ENCODE measurements around the gene SLC16A8.

Gene SLC16A8

DNA sequence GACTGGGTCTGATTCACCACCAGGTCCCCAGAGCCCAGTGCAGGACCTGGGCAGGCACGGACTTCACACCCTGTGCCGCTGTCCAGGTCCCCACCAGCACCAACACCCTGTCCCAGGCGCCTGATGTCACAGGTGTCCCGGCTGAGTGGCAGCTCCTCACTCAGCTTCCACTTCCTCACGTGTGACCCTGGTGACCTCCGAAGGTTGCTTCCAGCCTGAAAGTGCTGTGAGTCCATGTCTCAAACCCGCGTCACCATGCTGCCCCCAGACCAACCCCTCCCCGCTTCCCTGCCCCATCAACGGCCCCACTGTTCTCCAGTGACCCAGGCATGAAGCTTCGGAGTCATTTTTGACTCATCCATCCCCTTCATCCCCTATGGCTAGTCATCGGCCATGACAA is 52.5 kb downstream of the SLC16A8 start:
- H2AFZ ChIP-seq (ENCODE audit: low read length), result no peak overlapping the region
- H3K9ac ChIP-seq (ENCODE audit: low read length), result no peak overlapping the region

DNA sequence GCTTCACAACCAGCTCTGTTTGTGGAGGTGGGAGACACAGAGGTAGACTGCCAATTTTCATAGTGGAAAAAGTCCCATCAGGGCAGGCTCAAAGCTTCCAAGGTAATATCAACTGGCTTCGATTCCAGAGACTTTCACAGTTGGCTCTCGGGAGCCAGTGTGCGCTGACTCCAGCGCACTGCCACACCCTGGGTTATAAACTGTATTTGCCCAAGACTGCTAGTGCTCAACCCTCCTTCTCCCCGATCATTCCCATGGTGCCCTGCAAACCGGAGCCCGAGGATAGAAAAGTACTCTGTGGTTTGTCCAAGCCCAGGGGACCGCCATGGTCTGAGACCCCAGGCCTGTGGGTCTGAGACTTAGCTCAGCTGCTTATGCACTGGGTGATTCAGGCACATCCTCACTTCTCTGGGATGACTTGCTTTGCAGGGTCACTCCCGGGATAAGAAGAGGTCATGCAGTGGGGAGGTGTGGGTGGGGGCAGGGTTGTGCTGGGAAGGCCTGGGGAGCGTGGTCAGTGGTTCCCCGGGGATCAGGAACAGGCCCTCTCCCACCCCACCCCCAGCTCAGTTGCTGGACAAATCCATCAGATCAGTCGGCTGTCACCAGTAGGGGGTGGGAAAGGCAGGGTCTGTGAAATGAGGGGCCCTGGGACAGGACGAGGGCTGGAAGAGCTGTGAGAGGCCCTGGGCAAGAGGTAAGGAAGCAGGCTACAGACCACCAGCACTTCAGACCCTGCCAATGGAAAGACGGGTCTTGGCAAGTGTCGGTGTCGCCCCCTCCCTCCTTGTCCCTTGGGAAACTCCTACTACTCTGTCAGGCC is 53.5 kb downstream of the SLC16A8 start:
- no peaks in the 10 kb centered on the region for H3F3A ChIP-seq (ENCODE audit: insufficient read depth, low read length)
- no peaks in the 10 kb centered on the region for H3K9me3 ChIP-seq (replicated peaks; ENCODE audit: insufficient read depth, low read length)
- no peak overlapping the region for H2AFZ ChIP-seq (ENCODE audit: low read length)
- no peaks in the 10 kb centered on the region for H3K4me1 ChIP-seq (ENCODE audit: low read length)
- H3K27me3 ChIP-seq (replicated peaks; ENCODE audit: insufficient read depth, low read length), result no peaks in the 10 kb centered on the region
- H4K20me1 ChIP-seq (ENCODE audit: insufficient read depth, low read length), result no peaks in the 10 kb centered on the region
- DNase-seq, result no peak
- no peak overlapping the region for H3K27ac ChIP-seq (ENCODE audit: low read length)
- H3K9ac ChIP-seq (ENCODE audit: low read length), result no peak overlapping the region
- H3K79me2 ChIP-seq (ENCODE audit: low read length), result no peaks in the 10 kb centered on the region
- H3K4me3 ChIP-seq (ENCODE audit: low read length), result no peak overlapping the region
- H3K9me2 ChIP-seq (replicated peaks; ENCODE audit: insufficient read depth, low read length), result no peaks in the 10 kb centered on the region
- no peak for TF ChIP-seq EZH2phosphoT487 (IDR thresholded peaks at IDR 0.05; ENCODE audit: low read length)
- no peak for TF ChIP-seq EZH2 (optimal IDR thresholded peaks at IDR 0.05; ENCODE audit: low read depth, low read length)
- TF ChIP-seq, protein P1, sequence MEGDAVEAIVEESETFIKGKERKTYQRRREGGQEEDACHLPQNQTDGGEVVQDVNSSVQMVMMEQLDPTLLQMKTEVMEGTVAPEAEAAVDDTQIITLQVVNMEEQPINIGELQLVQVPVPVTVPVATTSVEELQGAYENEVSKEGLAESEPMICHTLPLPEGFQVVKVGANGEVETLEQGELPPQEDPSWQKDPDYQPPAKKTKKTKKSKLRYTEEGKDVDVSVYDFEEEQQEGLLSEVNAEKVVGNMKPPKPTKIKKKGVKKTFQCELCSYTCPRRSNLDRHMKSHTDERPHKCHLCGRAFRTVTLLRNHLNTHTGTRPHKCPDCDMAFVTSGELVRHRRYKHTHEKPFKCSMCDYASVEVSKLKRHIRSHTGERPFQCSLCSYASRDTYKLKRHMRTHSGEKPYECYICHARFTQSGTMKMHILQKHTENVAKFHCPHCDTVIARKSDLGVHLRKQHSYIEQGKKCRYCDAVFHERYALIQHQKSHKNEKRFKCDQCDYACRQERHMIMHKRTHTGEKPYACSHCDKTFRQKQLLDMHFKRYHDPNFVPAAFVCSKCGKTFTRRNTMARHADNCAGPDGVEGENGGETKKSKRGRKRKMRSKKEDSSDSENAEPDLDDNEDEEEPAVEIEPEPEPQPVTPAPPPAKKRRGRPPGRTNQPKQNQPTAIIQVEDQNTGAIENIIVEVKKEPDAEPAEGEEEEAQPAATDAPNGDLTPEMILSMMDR (IDR thresholded peaks at IDR 0.05; ENCODE audit: low read length), result no peak
- H3K36me3 ChIP-seq (replicated peaks; ENCODE audit: insufficient read depth, low read length), result no peaks in the 10 kb centered on the region
- no peak overlapping the region for H3K4me2 ChIP-seq (ENCODE audit: low read depth, low read length)

More for the DNA sequence above, 52.5 kb downstream of the SLC16A8 start:
- no peaks in the 10 kb centered on the region for H3K27me3 ChIP-seq (replicated peaks; ENCODE audit: insufficient read depth, low read length)
- H3F3A ChIP-seq (ENCODE audit: insufficient read depth, low read length), result no peaks in the 10 kb centered on the region
- no peak overlapping the region for H3K4me3 ChIP-seq (ENCODE audit: low read length)
- H3K79me2 ChIP-seq (ENCODE audit: low read length), result no peaks in the 10 kb centered on the region
- no peaks in the 10 kb centered on the region for H3K4me1 ChIP-seq (ENCODE audit: low read length)
- no peaks in the 10 kb centered on the region for H3K36me3 ChIP-seq (replicated peaks; ENCODE audit: insufficient read depth, low read length)
- DNase-seq, result no peak
- H3K9me3 ChIP-seq (replicated peaks; ENCODE audit: insufficient read depth, low read length), result no peaks in the 10 kb centered on the region
- no peak overlapping the region for H3K4me2 ChIP-seq (ENCODE audit: low read depth, low read length)
- H4K20me1 ChIP-seq (ENCODE audit: insufficient read depth, low read length), result no peaks in the 10 kb centered on the region
- TF ChIP-seq, protein P1 (IDR thresholded peaks at IDR 0.05; ENCODE audit: low read length), result no peak
- TF ChIP-seq EZH2 (optimal IDR thresholded peaks at IDR 0.05; ENCODE audit: low read depth, low read length) (no peak), EZH2phosphoT487 (IDR thresholded peaks at IDR 0.05; ENCODE audit: low read length) (no peak)
- no peaks in the 10 kb centered on the region for H3K9me2 ChIP-seq (replicated peaks; ENCODE audit: insufficient read depth, low read length)
- H3K27ac ChIP-seq (ENCODE audit: low read length), result no peak overlapping the region

DNA sequence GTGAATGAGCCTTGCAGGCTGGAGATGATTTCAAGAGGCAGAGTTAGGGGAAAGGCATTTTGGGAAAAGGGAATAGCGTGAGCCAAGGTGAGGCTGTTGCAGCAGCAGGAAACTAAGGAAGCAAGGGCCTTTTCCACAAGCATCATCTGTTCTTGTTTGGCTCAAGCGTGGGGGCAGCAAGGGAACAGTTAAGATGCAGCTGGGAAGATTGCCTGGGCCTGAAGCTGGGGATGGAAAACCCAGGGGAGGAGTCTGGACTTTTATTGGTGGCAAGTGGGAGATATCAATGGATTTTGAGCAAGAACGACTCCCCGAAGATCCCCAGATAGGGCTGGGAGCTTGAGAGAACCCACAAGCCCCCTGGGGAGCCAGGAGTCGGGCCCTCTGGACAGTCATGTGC is 54.1 kb downstream of the SLC16A8 start:
- Histone ChIP-seq H3K27ac (ENCODE audit: low read length) (no peak overlapping the region), H3K9ac (ENCODE audit: low read length) (no peak overlapping the region), H3K27me3 (replicated peaks; ENCODE audit: insufficient read depth, low read length) (no peaks in the 10 kb centered on the region), H3K79me2 (ENCODE audit: low read length) (no peaks in the 10 kb centered on the region), H3F3A (ENCODE audit: insufficient read depth, low read length) (no peaks in the 10 kb centered on the region), H3K4me3 (ENCODE audit: low read length) (no peak overlapping the region), H3K9me2 (replicated peaks; ENCODE audit: insufficient read depth, low read length) (no peaks in the 10 kb centered on the region), H3K4me2 (ENCODE audit: low read depth, low read length) (no peak overlapping the region), H4K20me1 (ENCODE audit: insufficient read depth, low read length) (no peaks in the 10 kb centered on the region), H3K9me3 (replicated peaks; ENCODE audit: insufficient read depth, low read length) (no peaks in the 10 kb centered on the region), H3K36me3 (replicated peaks; ENCODE audit: insufficient read depth, low read length) (no peaks in the 10 kb centered on the region), H2AFZ (ENCODE audit: low read length) (no peak overlapping the region), H3K4me1 (ENCODE audit: low read length) (no peaks in the 10 kb centered on the region)
- TF ChIP-seq EZH2phosphoT487 (IDR thresholded peaks at IDR 0.05; ENCODE audit: low read length) (no peak), EZH2 (optimal IDR thresholded peaks at IDR 0.05; ENCODE audit: low read depth, low read length) (no peak)
- TF ChIP-seq, protein P1 (IDR thresholded peaks at IDR 0.05; ENCODE audit: low read length), result no peak
- no peak for DNase-seq
